Activated B cell treated with CpG ODN at 0.5 μM for 24 hours (primary cell): ENCODE measurements around the gene PMEPA1. TPM values are rescaled to one million over a fixed set of nuclear protein-coding genes. Genes with fewer than 3 reads are reported as not detected.

Source experiments
- ATAC-seq: fragments of 200-7000 bp; cut with Tn5 transposase; one replicate; pipeline ENCODE4 v1.10.0; 2021; ENCODE audit warnings: low read depth, mild to moderate bottlenecking, moderate library complexity
- CTCF ChIA-PET: fragments of 350-600 bp; sonication (Branson Sonifier 250); formaldehyde crosslinking; loops from one replicate; lab custom pipeline; 2021; ENCODE audit warnings: antibody characterized with exemption; lab: Charles Lee
- POLR2A ChIA-PET: fragments of 350-600 bp; sonication (Branson Sonifier 250); formaldehyde crosslinking; loops from one replicate; lab custom pipeline; 2021; ENCODE audit warnings: antibody characterized with exemption; lab: Charles Lee
- DNase-seq: peaks from one replicate; pipeline ENCODE4 v3.0.0; 2022
- H3K27ac Mint-ChIP-seq: one replicate; pipeline ENCODE4 v1.8.0; 2020; ENCODE audit warnings: mixed read lengths
- H3K27me3 Mint-ChIP-seq: one replicate; pipeline ENCODE4 v1.8.0; 2021; ENCODE audit warnings: mixed read lengths
- H3K36me3 Mint-ChIP-seq: one replicate; pipeline ENCODE4 v1.8.0; 2021; ENCODE audit warnings: low read depth, mixed read lengths
- H3K4me1 Mint-ChIP-seq: one replicate; pipeline ENCODE4 v1.8.0; 2021; ENCODE audit warnings: mixed read lengths
- H3K4me3 Mint-ChIP-seq: one replicate; pipeline ENCODE4 v1.8.0; 2020; ENCODE audit warnings: mild to moderate bottlenecking, mixed read lengths
- H3K9me3 Mint-ChIP-seq: one replicate; pipeline ENCODE4 v1.8.0; 2020; ENCODE audit warnings: mixed read lengths
- CTCF ChIP-seq: fragments of 200-600 bp; IDR thresholded peaks from one replicate; pipeline ENCODE4 v1.8.0; 2022; ENCODE audit warnings: antibody characterized with exemption, mild to moderate bottlenecking
- intact Hi-C: fragments of 100-400 bp; cut with micrococcal nuclease; formaldehyde crosslinking; loops from one replicate; pipeline ENCODE4 v1.15.1; 2024
- total RNA-seq: library from RNA; stranded (reverse); gene quantifications from 2 replicates; pipeline ENCODE4 v1.2.3, GENCODE V29; 2022

PMEPA1 gene
- total RNA-seq, 1 donor from 2014 or later = 34.8 TPM

- Mint-ChIP-seq H3K4me3 (no peak overlapping the region), H3K36me3 (peaks cover 24% of the 10 kb centered on the region), H3K27me3 (no peaks in the 10 kb centered on the region), H3K4me1 (peaks cover 56% of the 10 kb centered on the region), H3K27ac (no peak overlapping the region), H3K9me3 (no peaks in the 10 kb centered on the region)
- no peak for TF ChIP-seq CTCF
- no peak for DNase-seq
- ATAC-seq = no peak
- ChIA-PET POLR2A (interaction anchor here (1.0 kb wide), 1 partner anchor 37 kb away, joined by 3 read pairs; no protein-coding TSS in a partner anchor), CTCF (no interaction called here)
- intact Hi-C loops = no loop called here
Observed at GRCh38 chr20:57669632-57670031, 40.2 kb downstream of the PMEPA1 start.

GRCh38 chr20:57667924-57668782, 41.7 kb downstream of the PMEPA1 start:
- POLR2A ChIA-PET = no interaction called here
- H3K4me3 Mint-ChIP-seq = no peak overlapping the region
- no peak for ATAC-seq

GRCh38 chr20:57667388-57667787, 42.4 kb downstream of the PMEPA1 start:
- intact Hi-C loops = no loop called here
- H3K4me3 Mint-ChIP-seq = no peak overlapping the region
- TF ChIP-seq CTCF = no peak
- peaks cover 37% of the 10 kb centered on the region for H3K4me1 Mint-ChIP-seq
- H3K9me3 Mint-ChIP-seq = no peaks in the 10 kb centered on the region
- DNase-seq = no peak
- ChIA-PET CTCF (no interaction called here), POLR2A (interaction anchor here (1.0 kb wide), 1 partner anchor 19 kb away, joined by 3 read pairs; no protein-coding TSS in a partner anchor)
- no peak for ATAC-seq
- peaks cover 26% of the 10 kb centered on the region for H3K36me3 Mint-ChIP-seq
- H3K27ac Mint-ChIP-seq = no peak overlapping the region
- no peaks in the 10 kb centered on the region for H3K27me3 Mint-ChIP-seq

More at GRCh38 chr20:57667924-57668782, 41.7 kb downstream of the PMEPA1 start:
- no peak for TF ChIP-seq CTCF
- peaks cover 24% of the 10 kb centered on the region for H3K36me3 Mint-ChIP-seq
- H3K27me3 Mint-ChIP-seq = no peaks in the 10 kb centered on the region
- peaks cover 41% of the 10 kb centered on the region for H3K4me1 Mint-ChIP-seq
- no peaks in the 10 kb centered on the region for H3K9me3 Mint-ChIP-seq
- CTCF ChIA-PET = interaction anchor here (1.0 kb wide), 1 partner anchor 14 kb away, joined by 3 read pairs; no protein-coding TSS in a partner anchor
- no peak overlapping the region for H3K27ac Mint-ChIP-seq
- DNase-seq = no peak
- intact Hi-C loops = no loop called here

- no peak for DNase-seq
- H3K36me3 Mint-ChIP-seq = peaks cover 26% of the 10 kb centered on the region
Observed at GRCh38 chr20:57666834-57667157, 43.0 kb downstream of the PMEPA1 start.

More at GRCh38 chr20:57666834-57667157, 43.0 kb downstream of the PMEPA1 start:
- Mint-ChIP-seq H3K27ac (no peak overlapping the region), H3K4me1 (peaks cover 34% of the 10 kb centered on the region), H3K4me3 (no peak overlapping the region), H3K27me3 (no peaks in the 10 kb centered on the region), H3K9me3 (no peaks in the 10 kb centered on the region)
- no peak for ATAC-seq
- intact Hi-C loops = no loop called here
- no peak for TF ChIP-seq CTCF
- ChIA-PET CTCF (no interaction called here), POLR2A (interaction anchor here (1.0 kb wide), 1 partner anchor 18 kb away, joined by 3 read pairs; no protein-coding TSS in a partner anchor)
